HG03558 (cell line): ENCODE measurements around the gene BSPRY.
"Not testable (repeated sequence)": the region's sequence is repeated elsewhere in the genome, so short reads cannot be mapped to it uniquely, and the experiment has no call there.

Source experiments
- ATAC-seq: cut with Tn5 transposase; IDR thresholded peaks from one replicate; pipeline ENCODE4 v1.9.1; 2021; ENCODE audit warnings: moderate number of reproducible peaks; ENCODE audit not compliant: unreplicated experiment; ENCODE audit errors: extremely low read depth

The BSPRY gene

GRCh38 chr9:113388833-113389232 is 39.5 kb downstream of the BSPRY start:
- no peak for ATAC-seq

- no peak for ATAC-seq
These were observed 40.1 kb downstream of the BSPRY start for GRCh38 chr9:113389451-113389850.

GRCh38 chr9:113390192-113390960 is 41.0 kb downstream of the BSPRY start:
- no peak for ATAC-seq

- ATAC-seq, result no peak
These were observed 42.6 kb downstream of the BSPRY start for GRCh38 chr9:113391917-113392316.

- no peak for ATAC-seq
These were observed 43.9 kb downstream of the BSPRY start for GRCh38 chr9:113393281-113393680.

GRCh38 chr9:113395000-113395861 is 45.9 kb downstream of the BSPRY start:
- ATAC-seq, result no peak

GRCh38 chr9:113397203-113397631 is 47.9 kb downstream of the BSPRY start:
- no peak for ATAC-seq

GRCh38 chr9:113398796-113399195 is 49.5 kb downstream of the BSPRY start:
- no peak for ATAC-seq

GRCh38 chr9:113399646-113400200 is 50.4 kb downstream of the BSPRY start:
- no peak for ATAC-seq

- ATAC-seq, result peak; percentile 90
These were observed 51.9 kb downstream of the BSPRY start, which contains the start of gene ALAD for GRCh38 chr9:113401027-113401792. TSS of gene ALAD (minus strand) at chr9:113401284. CDS start at chr9:113393559, 7,725 bp downstream.

- ATAC-seq, result no peak
These were observed 54.3 kb downstream of the BSPRY start for GRCh38 chr9:113403646-113404045.

- not testable (repeated sequence) for ATAC-seq
These were observed 57.0 kb downstream of the BSPRY start for GRCh38 chr9:113406353-113406752.

GRCh38 chr9:113406873-113407511 is 57.7 kb downstream of the BSPRY start:
- ATAC-seq, result not testable (repeated sequence)

- ATAC-seq, result no peak
These were observed 60.1 kb downstream of the BSPRY start for GRCh38 chr9:113409481-113409880.

- ATAC-seq, result no peak
These were observed 60.5 kb downstream of the BSPRY start for GRCh38 chr9:113409883-113410206.

- peak; percentile 71 for ATAC-seq
These were observed 61.0 kb downstream of the BSPRY start, which contains the start of the genes C9orf43 and POLE3 for GRCh38 chr9:113410207-113410864. TSS of gene C9orf43 (plus strand) at chr9:113410747. CDS start at chr9:113413494, 2,747 bp downstream. TSS of gene POLE3 (minus strand) at chr9:113410675. CDS start at chr9:113410293, 382 bp downstream.

GRCh38 chr9:113416149-113416721 is 66.9 kb downstream of the BSPRY start:
- ATAC-seq, result peak; percentile 89

- no peak for ATAC-seq
These were observed 68.0 kb downstream of the BSPRY start for GRCh38 chr9:113417370-113417769.
